NCI-H1694 (cell line): ENCODE results near the gene PMEPA1.

Source experiments
- DNase-seq: peaks from one replicate; lab custom pipeline; 2025; lab: John Stamatoyannopoulos, UW

PMEPA1 gene

GRCh38 chr20:57605878-57606277 is 103.9 kb downstream of the PMEPA1 start:
- no peak for DNase-seq

GRCh38 chr20:57605045-57605444 is 104.8 kb downstream of the PMEPA1 start:
- no peak for DNase-seq

- no peak for DNase-seq
These were observed 106.7 kb downstream of the PMEPA1 start for GRCh38 chr20:57603120-57603519.

- DNase-seq, result no peak
These were observed 108.1 kb downstream of the PMEPA1 start for GRCh38 chr20:57601737-57602136.

GRCh38 chr20:57601211-57601570 is 108.6 kb downstream of the PMEPA1 start:
- DNase-seq, result no peak

GRCh38 chr20:57600320-57601210 is 109.2 kb downstream of the PMEPA1 start:
- no peak for DNase-seq

- no peak for DNase-seq
These were observed 111.3 kb downstream of the PMEPA1 start for GRCh38 chr20:57598491-57598890.
